RWPE1 (cell line): ENCODE results near the gene LRRC8C.

Source experiments
- CTCF ChIA-PET: fragments of 350-600 bp; sonication (Branson Sonifier 250); formaldehyde crosslinking; extraction: SDS; loops from one replicate; lab custom pipeline; 2021; lab: Yijun Ruan, JAX
- POLR2A ChIA-PET: fragments of 400-600 bp; formaldehyde crosslinking; extraction: SDS; loops from one replicate; lab custom pipeline; 2020; ENCODE audit warnings: antibody characterized with exemption; ENCODE audit not compliant: low non-redundant PET; lab: Yijun Ruan, JAX
- DNase-seq: peaks from one replicate; pipeline ENCODE4 v3.0.0; 2012; ENCODE audit warnings: low spot score
- H3K27ac ChIP-seq: fragments of 450-650 bp; 2 replicates; pipeline ENCODE4 v1.5.1; 2017
- CTCF ChIP-seq: fragments of 450-650 bp; conservative IDR thresholded peaks from 2 replicates; pipeline ENCODE4 v1.5.1; 2017; ENCODE audit warnings: low read depth, mild to moderate bottlenecking

Gene LRRC8C

GRCh38 chr1:89607156-89607555 lies 25.8 kb upstream of the LRRC8C start:
- TF ChIP-seq CTCF = no peak
- POLR2A ChIA-PET = no interaction called here
- H3K27ac ChIP-seq = no peak overlapping the region
- DNase-seq = no peak
- CTCF ChIA-PET = no interaction called here

- POLR2A ChIA-PET = no interaction called here
These were observed 25.2 kb upstream of the LRRC8C start for GRCh38 chr1:89607586-89608318.

GRCh38 chr1:89608319-89608983 lies 24.5 kb upstream of the LRRC8C start:
- CTCF ChIA-PET = interaction anchor here (0.6 to 0.7 kb wide), 2 partner anchors 8 to 9 kb away, joined by 3 read pairs; no protein-coding TSS in a partner anchor
- TF ChIP-seq CTCF = no peak
- POLR2A ChIA-PET = no interaction called here
- 0 out of 2 replicates have a peak overlapping the region, but pooled peaks have one; percentile 33 for H3K27ac ChIP-seq
- no peak for DNase-seq

More at GRCh38 chr1:89607586-89608318, 25.2 kb upstream of the LRRC8C start:
- TF ChIP-seq CTCF = no peak
- no peak overlapping the region for H3K27ac ChIP-seq
- no peak for DNase-seq
- CTCF ChIA-PET = interaction anchor here (0.7 kb wide), 1 partner anchor 9 kb away, joined by 3 read pairs; no protein-coding TSS in a partner anchor

DNA sequence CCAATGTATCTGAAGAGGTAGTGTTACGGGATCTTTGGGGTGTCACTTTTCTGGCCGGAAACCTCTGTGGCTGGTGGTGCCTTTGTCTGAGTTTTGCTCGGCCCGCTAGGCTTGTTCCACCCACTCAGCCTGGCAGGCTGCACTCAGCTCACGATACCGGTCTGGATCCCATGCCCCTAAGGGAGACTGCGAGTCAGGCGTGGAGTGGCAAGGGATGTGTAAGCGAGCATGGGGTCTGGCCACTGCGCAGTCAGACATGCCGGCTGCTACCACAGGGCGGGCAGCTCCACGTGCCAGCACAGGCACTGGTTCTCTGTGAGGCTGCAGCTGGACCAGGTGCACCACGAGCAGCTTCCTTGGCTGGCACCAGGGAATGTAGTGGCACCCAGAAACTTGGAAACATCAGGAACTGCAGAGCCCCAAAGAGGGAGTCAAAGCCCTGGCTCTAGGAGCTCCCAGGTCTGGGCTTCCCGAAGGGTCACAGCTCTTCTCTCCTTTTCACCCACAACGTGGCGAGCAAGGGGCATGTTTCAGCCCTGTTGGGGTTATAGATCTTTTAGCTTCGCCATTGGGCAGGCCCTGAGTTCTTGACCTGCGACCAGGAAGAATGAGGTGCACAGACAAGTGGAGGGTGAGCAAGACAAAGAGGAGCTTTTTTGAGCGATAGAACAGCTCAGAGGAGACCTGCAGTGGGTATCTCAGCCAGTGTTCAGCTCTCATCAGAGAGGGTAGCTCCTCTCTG lies 23.8 kb upstream of the LRRC8C start:
- no peak for TF ChIP-seq CTCF
- CTCF ChIA-PET = interaction anchor here (0.6 kb wide), 2 partner anchors 9 to 727 kb away, joined by 3 read pairs; no protein-coding TSS in a partner anchor
- POLR2A ChIA-PET = no interaction called here
- no peak for DNase-seq
- H3K27ac ChIP-seq = peak overlapping the region; percentile 33; the same call in 1 of the 2 replicates

GRCh38 chr1:89609781-89610456 lies 23.0 kb upstream of the LRRC8C start:
- POLR2A ChIA-PET = no interaction called here
- no peak overlapping the region for H3K27ac ChIP-seq
- no peak for TF ChIP-seq CTCF
- no peak for DNase-seq
- CTCF ChIA-PET = interaction anchor here (0.6 kb wide), 1 partner anchor 728 kb away, joined by 3 read pairs; no protein-coding TSS in a partner anchor
